Muscle of leg (tissue), 11 donors: ENCODE results near the gene ZNF83. TPM values are rescaled to one million over a fixed set of nuclear protein-coding genes. Genes with fewer than 3 reads are reported as not detected.

Experiments used
- DNase-seq: peaks from one replicate; pipeline ENCODE4 v3.0.0; 2013
- H3K27ac ChIP-seq: one replicate; pipeline ENCODE4 v1.5.1; 2013; ENCODE audit warnings: mild to moderate bottlenecking, low read length, control low read depth
- H3K27me3 ChIP-seq: one replicate; pipeline ENCODE4 v1.6.1; 2013; ENCODE audit warnings: low read length; ENCODE audit not compliant: control insufficient read depth, insufficient read depth
- H3K36me3 ChIP-seq: one replicate; pipeline ENCODE4 v1.6.1; 2013; ENCODE audit warnings: low read length; ENCODE audit not compliant: control insufficient read depth, insufficient read depth
- H3K4me1 ChIP-seq: one replicate; pipeline ENCODE4 v1.6.1; 2013; ENCODE audit warnings: low read length; ENCODE audit not compliant: control insufficient read depth, insufficient read depth
- H3K4me3 ChIP-seq: one replicate; pipeline ENCODE4 v1.5.1; 2013; ENCODE audit warnings: low read length, control low read depth
- H3K9me3 ChIP-seq: replicated peaks from 2 replicates; pipeline ENCODE4 v1.6.1; 2013; ENCODE audit warnings: low read depth, low read length; ENCODE audit not compliant: control insufficient read depth
- WGBS: methylation state at CpG from one replicate; pipeline ENCODE4 v1.1.5; 2013; ENCODE audit warnings: missing lambda C conversion rate; ENCODE audit not compliant: insufficient coverage; 5-methylcytosine and 5-hydroxymethylcytosine counted together
- polyA plus RNA-seq, 8 donors: library from polyadenylated mRNA; unstranded; fragments of 120-200 nt; gene quantifications; one replicate each; pipeline versions ENCODE4 v1.2.1 to v1.2.3, GENCODE V29; 2013; ENCODE audit warnings: inconsistent platforms in 1 of 8, low replicate concordance in 1 of 8; ENCODE audit not compliant: insufficient read length in 8 of 8, insufficient read depth in 1 of 8
- total RNA-seq: library from RNA; stranded (reverse); fragments of 120-200 nt; gene quantifications from one replicate; pipeline ENCODE4 v1.2.4, GENCODE V29; 2013

Gene ZNF83
- total and polyA plus RNA-seq, 9 donors = 25.6 to 53.9 (median 38.9) TPM

DNA sequence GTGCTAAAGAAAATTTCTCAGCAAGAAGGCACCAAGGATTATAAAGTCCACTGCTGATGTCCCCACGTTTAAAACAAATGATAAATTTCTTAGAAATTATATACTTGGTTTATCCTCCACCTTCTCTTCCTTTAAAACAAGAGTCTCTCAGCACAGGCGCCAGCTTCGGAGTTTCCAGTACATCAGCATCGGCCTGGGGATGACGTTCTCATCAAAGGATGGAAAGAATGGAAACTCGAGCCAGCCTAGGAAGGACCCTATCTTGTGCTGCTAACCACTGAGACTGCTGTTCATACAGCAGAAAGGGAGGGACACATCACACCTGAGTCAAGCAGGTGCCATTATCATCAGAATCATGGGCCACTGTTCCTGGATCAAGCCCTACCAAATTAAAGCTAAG is 29.8 kb upstream of the ZNF83 start:
- Histone ChIP-seq H3K4me3 (no peak overlapping the region), H3K9me3 (no peaks in the 10 kb centered on the region), H3K4me1 (peaks cover 4% of the 10 kb centered on the region), H3K36me3 (no peaks in the 10 kb centered on the region), H3K27ac (no peak overlapping the region), H3K27me3 (no peaks in the 10 kb centered on the region)
- 85% methylated on average over 5 of the region's 6 CpGs for WGBS
- no peak for DNase-seq

DNA sequence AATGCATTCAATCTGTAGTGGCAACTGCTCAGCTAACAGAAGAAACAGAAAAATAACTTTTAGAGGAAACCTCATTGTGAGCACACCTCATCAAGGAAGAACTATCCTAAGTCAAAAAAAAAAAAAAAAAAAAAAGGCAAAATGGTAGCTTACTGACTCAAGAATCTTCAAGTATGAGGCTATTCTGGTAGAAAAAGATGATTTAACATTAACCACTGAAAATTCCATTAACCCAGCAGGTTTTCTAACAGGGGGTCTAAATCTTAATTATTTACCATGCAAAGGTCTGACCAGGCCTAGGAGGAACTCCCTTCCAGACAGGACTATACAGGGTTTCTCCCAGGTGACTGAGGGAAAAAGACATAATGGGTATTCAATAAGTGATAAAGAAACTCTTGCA is 28.4 kb upstream of the ZNF83 start:
- peaks cover 4% of the 10 kb centered on the region for H3K4me1 ChIP-seq
- H3K9me3 ChIP-seq = no peaks in the 10 kb centered on the region
- no peaks in the 10 kb centered on the region for H3K27me3 ChIP-seq
- H3K27ac ChIP-seq = no peak overlapping the region
- no peaks in the 10 kb centered on the region for H3K36me3 ChIP-seq
- no peak for DNase-seq
- no peak overlapping the region for H3K4me3 ChIP-seq

DNA sequence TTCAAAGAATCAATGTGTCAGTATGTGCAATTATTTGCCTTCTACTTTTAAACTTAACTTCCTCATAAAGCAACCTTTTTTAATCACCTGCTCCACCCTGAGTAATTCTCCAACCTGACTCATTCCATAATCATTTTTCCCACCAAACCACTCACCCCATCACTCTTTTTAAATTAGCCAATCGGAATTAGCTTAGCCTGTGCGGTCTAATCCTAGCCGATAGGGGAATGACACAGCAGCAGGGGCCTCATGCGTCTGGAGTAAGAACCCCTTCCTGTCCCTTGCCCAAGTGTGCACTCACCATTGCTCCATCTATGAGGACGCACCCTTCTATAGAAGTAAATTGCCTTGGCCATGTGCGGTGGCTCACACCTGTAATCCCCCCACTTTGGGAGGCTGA is 27.4 kb upstream of the ZNF83 start:
- DNase-seq = no peak
- H3K4me1 ChIP-seq = peaks cover 4% of the 10 kb centered on the region
- 91% methylated on average over 4 of the region's 6 CpGs for WGBS
- H3K9me3 ChIP-seq = no peaks in the 10 kb centered on the region
- H3K4me3 ChIP-seq = no peak overlapping the region
- peaks cover under 1% of the 10 kb centered on the region for H3K36me3 ChIP-seq
- no peak overlapping the region for H3K27ac ChIP-seq
- H3K27me3 ChIP-seq = no peaks in the 10 kb centered on the region

DNA sequence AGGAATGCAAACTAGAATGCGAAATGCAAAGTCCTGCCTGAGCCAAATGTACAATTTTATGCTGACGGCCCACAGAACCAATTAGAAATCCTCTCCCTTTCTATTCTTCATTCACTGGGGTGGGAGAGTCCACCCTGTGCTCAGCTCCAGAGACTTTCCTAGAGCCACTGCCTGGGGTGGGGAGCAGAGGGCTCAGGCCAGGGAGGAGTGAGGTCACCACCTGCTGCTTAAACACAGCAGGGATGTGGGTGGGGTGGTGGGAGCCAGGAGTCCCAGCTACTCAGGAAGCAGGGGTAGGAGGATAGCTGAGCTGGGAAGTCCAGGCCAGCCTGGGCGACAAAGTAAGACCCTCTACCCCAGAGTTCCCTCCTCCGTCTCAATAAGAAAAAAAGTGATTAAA is 26.9 kb upstream of the ZNF83 start:
- Histone ChIP-seq H3K4me1 (peaks cover 4% of the 10 kb centered on the region), H3K4me3 (no peak overlapping the region), H3K27ac (no peak overlapping the region), H3K9me3 (no peaks in the 10 kb centered on the region), H3K36me3 (peaks cover 6% of the 10 kb centered on the region), H3K27me3 (no peaks in the 10 kb centered on the region)
- no CpG with 5 or more reads among the region's 4 CpGs for WGBS
- no peak for DNase-seq

DNA sequence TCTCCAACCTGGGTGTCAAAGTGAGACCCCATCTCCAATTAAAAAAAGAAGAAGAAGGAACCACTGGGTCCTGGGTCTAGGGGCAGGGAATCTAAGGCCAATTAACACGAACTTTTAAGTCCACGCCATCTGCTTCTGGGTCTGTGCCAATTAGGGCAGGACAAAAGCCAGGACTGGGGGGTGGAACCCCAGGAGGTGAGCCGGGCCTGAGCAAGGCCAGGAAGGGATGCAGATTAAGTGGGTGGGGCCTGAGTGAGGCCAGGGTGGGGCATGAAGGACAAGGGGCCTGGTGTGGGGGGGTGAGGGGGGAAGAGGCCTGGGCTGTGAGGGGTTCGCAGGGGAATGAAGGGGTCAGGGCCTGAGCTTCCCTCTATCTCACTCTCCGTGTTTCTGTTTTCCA is 26.3 kb upstream of the ZNF83 start:
- no peaks in the 10 kb centered on the region for H3K27me3 ChIP-seq
- no peak for DNase-seq
- H3K9me3 ChIP-seq = no peaks in the 10 kb centered on the region
- WGBS = 52% methylated on average over 2 of the region's 5 CpGs
- H3K27ac ChIP-seq = no peak overlapping the region
- H3K36me3 ChIP-seq = peaks cover 8% of the 10 kb centered on the region
- H3K4me3 ChIP-seq = no peak overlapping the region
- peaks cover 4% of the 10 kb centered on the region for H3K4me1 ChIP-seq

DNA sequence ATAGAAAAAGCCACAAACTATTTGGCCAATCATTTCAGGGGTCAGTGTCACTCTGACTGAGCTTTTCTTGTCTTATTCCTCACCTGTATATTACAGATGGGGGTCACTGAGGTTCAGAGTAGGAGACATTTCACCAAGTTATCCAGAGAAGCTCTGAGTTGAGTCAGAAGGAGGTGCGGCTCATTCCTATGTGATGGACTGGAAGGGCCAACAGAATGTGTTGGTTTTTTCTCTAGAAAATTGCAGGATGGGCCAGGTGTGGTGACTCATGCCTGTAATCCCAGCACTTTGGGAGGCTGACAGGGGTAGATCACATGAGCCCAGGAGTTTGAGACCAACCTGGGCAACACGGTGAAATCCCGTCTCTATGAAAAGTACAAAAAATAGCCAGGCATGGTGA is 24.5 kb upstream of the ZNF83 start:
- Histone ChIP-seq H3K27me3 (no peaks in the 10 kb centered on the region), H3K9me3 (no peaks in the 10 kb centered on the region), H3K36me3 (peaks cover 15% of the 10 kb centered on the region), H3K4me3 (no peak overlapping the region), H3K4me1 (peaks cover 4% of the 10 kb centered on the region), H3K27ac (no peak overlapping the region)
- no peak for DNase-seq
- 95% methylated on average over 3 of the region's 3 CpGs for WGBS

- no peak for DNase-seq
- H3K4me3 ChIP-seq = no peak overlapping the region
- H3K36me3 ChIP-seq = peaks cover 15% of the 10 kb centered on the region
- no peaks in the 10 kb centered on the region for H3K9me3 ChIP-seq
- H3K4me1 ChIP-seq = peaks cover 4% of the 10 kb centered on the region
- WGBS = 100% methylated on average over 1 of the region's 3 CpGs
- no peak overlapping the region for H3K27ac ChIP-seq
- H3K27me3 ChIP-seq = no peaks in the 10 kb centered on the region
Observed at GRCh38 chr19:52660981-52661380, 22.8 kb upstream of the ZNF83 start.

- no peak overlapping the region for H3K27ac ChIP-seq
- DNase-seq = no peak
- no peaks in the 10 kb centered on the region for H3K9me3 ChIP-seq
- H3K4me3 ChIP-seq = no peak overlapping the region
- 74% methylated on average over 14 of the region's 14 CpGs for WGBS
- H3K4me1 ChIP-seq = no peaks in the 10 kb centered on the region
- peaks cover 15% of the 10 kb centered on the region for H3K36me3 ChIP-seq
- no peaks in the 10 kb centered on the region for H3K27me3 ChIP-seq
Observed at GRCh38 chr19:52659013-52659412, 20.9 kb upstream of the ZNF83 start.

- Histone ChIP-seq H3K4me1 (no peaks in the 10 kb centered on the region), H3K4me3 (no peak overlapping the region), H3K27ac (no peak overlapping the region), H3K36me3 (peaks cover 18% of the 10 kb centered on the region), H3K27me3 (no peaks in the 10 kb centered on the region), H3K9me3 (no peaks in the 10 kb centered on the region)
- WGBS = 53% methylated on average over 2 of the region's 5 CpGs
- no peak for DNase-seq
Observed at GRCh38 chr19:52658595-52658994, 20.4 kb upstream of the ZNF83 start.

DNA sequence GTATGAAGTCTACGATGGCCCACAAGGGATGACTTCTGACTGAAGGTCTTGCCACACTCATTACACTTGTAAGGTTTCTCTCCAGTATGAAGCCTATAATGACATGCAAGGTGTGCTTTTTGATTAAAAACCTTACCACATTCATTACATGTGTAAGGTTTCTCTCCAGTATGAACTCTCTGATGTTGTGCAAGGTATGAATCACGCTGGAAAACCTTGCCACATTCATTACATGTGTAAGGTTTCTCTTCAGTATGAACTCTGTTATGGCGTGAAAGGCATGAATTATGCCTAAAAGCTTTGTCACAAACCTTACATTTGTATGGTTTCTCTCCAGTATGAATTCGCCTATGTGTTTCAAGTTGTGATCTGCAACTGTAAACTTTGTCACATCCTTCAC is 15.0 kb upstream of the ZNF83 start:
- 100% methylated on average over 3 of the region's 4 CpGs for WGBS
- DNase-seq = no peak
- Histone ChIP-seq H3K27me3 (no peaks in the 10 kb centered on the region), H3K4me3 (no peak overlapping the region), H3K4me1 (no peaks in the 10 kb centered on the region), H3K9me3 (no peaks in the 10 kb centered on the region), H3K27ac (no peak overlapping the region), H3K36me3 (peaks cover 15% of the 10 kb centered on the region)

DNA sequence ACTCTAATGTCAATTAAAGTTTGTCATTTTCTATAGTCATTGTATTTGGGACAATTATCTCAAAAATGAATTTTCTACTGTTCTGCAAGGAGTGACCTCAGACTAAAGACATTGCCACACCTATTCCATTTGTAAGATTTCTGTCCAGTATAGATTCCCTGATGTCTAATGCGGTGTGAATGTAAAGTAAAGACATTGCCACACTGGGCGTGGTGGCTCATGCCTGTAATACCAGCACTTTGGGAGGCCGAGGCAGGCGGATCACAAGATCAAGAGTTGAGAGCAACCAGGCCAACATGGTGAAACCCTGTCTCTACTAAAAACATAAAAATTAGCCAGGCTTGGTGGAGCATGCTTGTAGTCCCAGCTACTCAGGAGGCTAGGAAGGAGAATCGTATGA is 13.8 kb upstream of the ZNF83 start:
- Histone ChIP-seq H3K36me3 (peaks cover 16% of the 10 kb centered on the region), H3K27ac (no peak overlapping the region)
- WGBS = 100% methylated on average over 4 of the region's 5 CpGs

More for the DNA sequence above, 13.8 kb upstream of the ZNF83 start:
- no peak for DNase-seq
- H3K27me3 ChIP-seq = no peaks in the 10 kb centered on the region
- no peak overlapping the region for H3K4me3 ChIP-seq
- no peaks in the 10 kb centered on the region for H3K4me1 ChIP-seq
- peaks cover 3% of the 10 kb centered on the region for H3K9me3 ChIP-seq
